ENCODE measurements around the gene FCRL1.

Gene FCRL1

GRCh38 chr1:157748262-157748817 is 71.6 kb downstream of the FCRL1 start:
- in situ Hi-C loops (cut with HindIII; ENCODE audit: low pct_ligation_motif_present, low pct_unique_long_range_greater_than_20kb, low sequenced_read_pairs): no loop called here

More at GRCh38 chr1:157748262-157748817, 71.6 kb downstream of the FCRL1 start:
- no peak for DNase-seq
